Calu3 (cell line): ENCODE measurements around the gene TDRD10. TPM values are rescaled to one million over a fixed set of nuclear protein-coding genes. Genes with fewer than 3 reads are reported as not detected.
A peak's percentile ranks its signal among the peaks of the same experiment; 100 is the strongest.

Source experiments
- BruUV-seq: library from RNA; stranded (reverse); fragments of 400-500 nt; replicated peaks from 2 replicates; lab custom pipeline; 2021; lab: Mats Ljungman, UMichigan
- CTCF ChIA-PET: fragments of 300-600 bp; sonication (Branson Sonifier 250); formaldehyde crosslinking; loops from one replicate; lab custom pipeline; 2022; ENCODE audit warnings: antibody characterized with exemption; lab: Charles Lee
- DNase-seq: peaks from one replicate; pipeline ENCODE4 v3.0.0; 2022
- H3K27ac Mint-ChIP-seq: one replicate; pipeline ENCODE4 v1.8.0; 2022; ENCODE audit warnings: mixed read lengths; ENCODE audit not compliant: unreplicated experiment
- H3K27me3 Mint-ChIP-seq: one replicate; pipeline ENCODE4 v1.8.0; 2022; ENCODE audit warnings: mixed read lengths; ENCODE audit not compliant: unreplicated experiment
- H3K36me3 Mint-ChIP-seq: one replicate; pipeline ENCODE4 v1.8.0; 2022; ENCODE audit warnings: mild to moderate bottlenecking, moderate library complexity, mixed read lengths; ENCODE audit not compliant: insufficient read depth, unreplicated experiment
- H3K4me1 Mint-ChIP-seq: one replicate; pipeline ENCODE4 v1.8.0; 2022; ENCODE audit warnings: mild to moderate bottlenecking, low read depth, mixed read lengths; ENCODE audit not compliant: unreplicated experiment
- H3K4me3 Mint-ChIP-seq: one replicate; pipeline ENCODE4 v1.8.0; 2022; ENCODE audit warnings: mild to moderate bottlenecking, low read depth, moderate library complexity, mixed read lengths; ENCODE audit not compliant: unreplicated experiment
- H3K9me3 Mint-ChIP-seq: one replicate; pipeline ENCODE4 v1.8.0; 2022; ENCODE audit warnings: low read depth, mixed read lengths; ENCODE audit not compliant: unreplicated experiment
- intact Hi-C: fragments of 100-400 bp; cut with micrococcal nuclease; formaldehyde crosslinking; loops from one replicate; pipeline ENCODE4 v1.10.0; 2022; ENCODE audit not compliant: unreplicated experiment
- total RNA-seq: library from RNA; stranded (reverse); gene quantifications from 2 replicates; pipeline ENCODE4 v1.2.3, GENCODE V29; 2022
- TF ChIP-seq, protein P1 (sequence below): fragments of 200-600 bp; IDR thresholded peaks from one replicate; pipeline ENCODE4 v1.8.0; 2022; ENCODE audit warnings: antibody characterized with exemption; ENCODE audit not compliant: unreplicated experiment

Gene TDRD10
- total RNA-seq, 1 experiment from 2014 or later = not detected

DNA sequence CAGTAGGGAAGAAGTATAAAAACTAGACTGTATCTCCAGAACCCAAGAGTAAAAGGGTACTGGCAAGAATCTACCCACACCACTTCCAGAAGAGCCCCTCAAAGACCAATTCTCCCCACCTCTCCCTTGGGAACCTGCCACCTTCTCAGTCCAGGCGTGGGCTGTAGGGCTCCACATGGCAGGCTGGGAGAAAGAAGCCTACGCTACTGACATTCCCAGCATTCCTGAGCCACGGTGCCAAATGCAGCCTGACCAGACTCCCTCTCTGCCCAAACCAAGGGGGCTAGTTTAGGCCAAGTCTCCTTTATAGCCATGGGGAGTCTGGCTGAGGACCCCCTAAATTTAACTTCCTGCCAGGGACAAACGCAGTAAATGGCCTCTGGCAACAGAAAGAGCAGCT is 54.4 kb downstream of the TDRD10 start:
- no peak for DNase-seq
- H3K36me3 Mint-ChIP-seq = peaks cover 66% of the 10 kb centered on the region
- H3K9me3 Mint-ChIP-seq = no peaks in the 10 kb centered on the region
- no peak overlapping the region for H3K27ac Mint-ChIP-seq
- peak overlapping the region; percentile 83 for H3K4me3 Mint-ChIP-seq
- H3K27me3 Mint-ChIP-seq = no peaks in the 10 kb centered on the region
- TF ChIP-seq, protein P1, sequence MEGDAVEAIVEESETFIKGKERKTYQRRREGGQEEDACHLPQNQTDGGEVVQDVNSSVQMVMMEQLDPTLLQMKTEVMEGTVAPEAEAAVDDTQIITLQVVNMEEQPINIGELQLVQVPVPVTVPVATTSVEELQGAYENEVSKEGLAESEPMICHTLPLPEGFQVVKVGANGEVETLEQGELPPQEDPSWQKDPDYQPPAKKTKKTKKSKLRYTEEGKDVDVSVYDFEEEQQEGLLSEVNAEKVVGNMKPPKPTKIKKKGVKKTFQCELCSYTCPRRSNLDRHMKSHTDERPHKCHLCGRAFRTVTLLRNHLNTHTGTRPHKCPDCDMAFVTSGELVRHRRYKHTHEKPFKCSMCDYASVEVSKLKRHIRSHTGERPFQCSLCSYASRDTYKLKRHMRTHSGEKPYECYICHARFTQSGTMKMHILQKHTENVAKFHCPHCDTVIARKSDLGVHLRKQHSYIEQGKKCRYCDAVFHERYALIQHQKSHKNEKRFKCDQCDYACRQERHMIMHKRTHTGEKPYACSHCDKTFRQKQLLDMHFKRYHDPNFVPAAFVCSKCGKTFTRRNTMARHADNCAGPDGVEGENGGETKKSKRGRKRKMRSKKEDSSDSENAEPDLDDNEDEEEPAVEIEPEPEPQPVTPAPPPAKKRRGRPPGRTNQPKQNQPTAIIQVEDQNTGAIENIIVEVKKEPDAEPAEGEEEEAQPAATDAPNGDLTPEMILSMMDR = no peak
- CTCF ChIA-PET = interaction anchor here (1.0 to 1.1 kb wide), 2 partner anchors 10 to 399 kb away, joined by 3 to 4 read pairs; partner anchors contain the start of gene PBXIP1
- intact Hi-C loops = no loop called here
- peaks cover 16% of the 10 kb centered on the region for H3K4me1 Mint-ChIP-seq
- BruUV-seq = no TSS peak

DNA sequence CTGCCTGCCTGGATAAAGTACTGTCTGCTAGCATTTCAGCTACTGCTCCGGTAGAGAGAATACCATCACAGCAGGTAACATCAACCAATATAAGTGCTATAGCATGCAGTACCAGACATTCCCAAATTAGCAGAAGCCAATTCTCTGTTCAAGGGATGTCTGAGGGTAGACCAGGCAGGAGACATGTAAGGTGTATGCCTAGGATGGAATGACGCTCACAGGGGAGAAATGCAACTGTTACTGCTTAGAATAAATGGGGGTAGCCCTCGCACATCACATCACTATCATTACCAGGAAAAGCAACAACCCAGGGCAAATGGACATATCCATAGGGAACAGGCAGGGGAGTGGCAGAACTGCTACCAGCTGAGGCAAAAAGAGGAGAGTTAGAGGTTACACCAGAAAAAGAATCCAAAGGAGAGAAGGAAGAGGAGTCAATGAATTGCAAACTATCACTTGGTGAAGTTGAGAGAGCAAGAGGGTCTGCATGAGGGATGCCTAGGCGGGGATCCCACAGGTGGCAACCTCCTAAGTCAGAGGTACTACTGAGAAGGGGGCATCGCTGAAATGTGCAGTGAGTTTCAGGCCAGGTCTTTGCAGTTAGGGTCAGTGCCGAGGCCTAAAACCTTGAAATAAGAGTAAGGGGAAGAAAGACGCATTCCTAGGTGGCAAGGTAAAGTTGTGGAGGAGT is 55.4 kb downstream of the TDRD10 start:
- intact Hi-C loops = no loop called here
- BruUV-seq = no TSS peak
- H3K36me3 Mint-ChIP-seq = peaks cover 56% of the 10 kb centered on the region
- no peak for DNase-seq
- CTCF ChIA-PET = interaction anchor here (1.0 to 1.1 kb wide), 2 partner anchors 11 to 398 kb away, joined by 3 to 4 read pairs; partner anchors contain the start of gene PBXIP1
- no peaks in the 10 kb centered on the region for H3K9me3 Mint-ChIP-seq
- H3K27ac Mint-ChIP-seq = peak overlapping the region; percentile 84
- TF ChIP-seq, protein P1 = no peak
- peaks cover 16% of the 10 kb centered on the region for H3K4me1 Mint-ChIP-seq
- H3K4me3 Mint-ChIP-seq = peak overlapping the region; percentile 83
- H3K27me3 Mint-ChIP-seq = no peaks in the 10 kb centered on the region

DNA sequence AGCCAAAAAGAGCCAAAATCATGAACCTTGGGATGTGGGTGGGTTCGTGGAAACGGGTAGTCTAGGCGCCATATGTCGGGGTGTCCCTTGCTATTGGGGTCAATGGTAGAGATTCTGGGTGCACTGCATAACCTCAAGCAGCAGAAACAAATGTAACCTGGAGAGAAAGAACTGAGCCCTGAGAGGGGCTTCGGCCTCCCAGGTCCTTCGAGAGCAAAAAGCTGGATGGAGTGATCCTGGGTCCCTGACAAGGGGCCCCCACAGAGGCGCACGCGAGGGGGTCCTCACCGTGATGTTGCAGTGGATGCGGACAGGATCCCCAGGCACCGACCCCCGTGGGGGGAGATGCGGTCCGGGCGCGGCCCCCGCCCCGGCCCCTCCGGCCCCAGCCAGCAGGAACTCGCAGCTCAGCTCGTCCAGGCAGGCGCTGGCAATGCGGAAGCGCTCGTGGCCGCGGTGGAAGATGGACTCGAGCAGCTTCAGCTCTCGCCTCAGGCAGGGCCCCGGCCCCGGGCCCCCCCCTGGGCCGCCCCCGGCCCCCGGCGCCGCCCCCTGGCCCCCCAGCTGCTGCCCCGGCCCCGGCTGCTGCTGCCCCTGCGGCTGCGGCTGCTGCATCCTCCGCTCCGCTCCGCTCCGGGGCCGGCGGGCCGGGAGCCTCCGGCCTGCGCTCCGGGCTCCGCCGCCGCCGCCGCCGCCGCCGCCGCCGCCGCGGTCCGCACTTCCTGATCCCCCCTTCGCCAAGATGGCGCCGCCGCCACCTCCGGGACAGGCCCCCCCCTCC is 56.1 kb downstream of the TDRD10 start, which contains the start of gene UBE2Q1:
Gene UBE2Q1, minus strand, starts transcription at position 724 of the 781 bp plus-strand sequence. Its CDS starts 109 bp downstream, at position 615.
- CTCF ChIA-PET = no interaction called here
- TF ChIP-seq, protein P1 = no peak
- Mint-ChIP-seq H3K9me3 (no peaks in the 10 kb centered on the region), H3K36me3 (peaks cover 49% of the 10 kb centered on the region), H3K27me3 (no peaks in the 10 kb centered on the region), H3K4me3 (peak within 1 kb of the TSS; percentile 83), H3K27ac (peak within 1 kb of the TSS; percentile 84), H3K4me1 (peaks cover 16% of the 10 kb centered on the region)
- intact Hi-C loops = loop anchor here (2.0 kb wide), 1 partner anchor 527 kb away; no protein-coding TSS in a partner anchor
- peak; percentile 37 for DNase-seq
- no TSS peak for BruUV-seq

DNA sequence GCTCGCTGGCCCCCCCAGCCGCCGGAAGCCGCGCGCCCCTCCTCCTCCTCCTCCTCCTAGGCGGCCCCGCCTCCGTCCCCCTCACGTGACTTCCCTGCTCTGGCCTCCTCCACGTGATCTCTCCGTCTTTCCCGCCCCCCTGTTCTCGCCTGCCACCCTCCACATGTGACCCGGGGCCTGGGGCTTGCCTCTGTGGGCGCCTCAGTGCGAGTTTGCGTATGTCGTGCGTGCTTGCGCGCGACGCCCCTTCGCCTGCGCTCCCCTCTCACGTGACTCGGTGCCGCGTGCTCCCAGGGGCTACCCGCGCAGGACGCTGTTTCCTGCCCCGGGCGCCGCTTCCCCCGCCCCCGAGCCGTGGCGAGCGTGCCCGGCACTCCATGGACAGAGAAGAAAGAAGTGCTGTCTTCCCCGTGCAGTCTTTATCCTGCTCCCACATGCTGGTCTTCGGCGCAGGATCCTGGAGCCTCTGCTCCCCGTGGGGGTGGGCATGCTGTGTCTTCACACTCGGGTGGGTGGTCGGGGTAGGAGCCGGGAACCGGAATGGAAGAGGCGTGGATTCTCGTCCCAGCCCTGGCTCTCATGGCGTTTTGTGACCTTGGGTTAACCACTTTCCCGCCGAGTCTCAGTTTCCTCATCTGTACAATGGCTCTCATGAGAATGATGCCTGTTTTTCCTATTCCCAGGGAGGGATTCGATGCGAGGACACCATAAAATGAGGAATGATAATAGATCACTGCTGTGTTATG is 56.9 kb downstream of the TDRD10 start:
- peak overlapping the region; percentile 84 for H3K27ac Mint-ChIP-seq
- no peaks in the 10 kb centered on the region for H3K27me3 Mint-ChIP-seq
- BruUV-seq = TSS peak; percentile 76
- DNase-seq = peak; percentile 99
- intact Hi-C loops = loop anchor here (1.0 to 2.0 kb wide), 3 partner anchors 201 to 526 kb away; no protein-coding TSS in a partner anchor
- peaks cover 16% of the 10 kb centered on the region for H3K4me1 Mint-ChIP-seq
- peak overlapping the region; percentile 83 for H3K4me3 Mint-ChIP-seq
- H3K9me3 Mint-ChIP-seq = no peaks in the 10 kb centered on the region
- peaks cover 49% of the 10 kb centered on the region for H3K36me3 Mint-ChIP-seq
- TF ChIP-seq, protein P1 = no peak
- CTCF ChIA-PET = interaction anchor here (0.8 to 1.5 kb wide), 8 partner anchors 9 to 831 kb away, joined by 3 to 11 read pairs (median 3); partner anchors contain the start of genes CHRNB2, INTS3 and KRTCAP2
